Measurements from ENCODE around the gene MORF4L1. TPM values are rescaled to one million over a fixed set of nuclear protein-coding genes. Genes with fewer than 3 reads are reported as not detected.
"Not testable (repeated sequence)": the region's sequence is repeated elsewhere in the genome, so short reads cannot be mapped to it uniquely, and the experiment has no call there.

MORF4L1 gene
- polyA plus RNA-seq, 1 donor from 2014 or later, result 1,505 TPM

GRCh38 chr15:78841891-78842290, 30.8 kb upstream of the MORF4L1 start:
- no peak overlapping the region for H3K27ac ChIP-seq (ENCODE audit: low read length)
- no peak overlapping the region for H3K4me2 ChIP-seq (ENCODE audit: low read length)
- TF ChIP-seq REST (IDR thresholded peaks at IDR 0.05; ENCODE audit: borderline replicate concordance) (no peak), CTCF (IDR thresholded peaks at IDR 0.05; ENCODE audit: poor library complexity, severe bottlenecking) (no peak), TAF1 (IDR thresholded peaks at IDR 0.05; ENCODE audit: low read depth) (no peak), POLR2AphosphoS5 (IDR thresholded peaks at IDR 0.05) (no peak), EZH2 (IDR thresholded peaks at IDR 0.05; ENCODE audit: borderline replicate concordance, insufficient read depth, low read length, poor library complexity, severe bottlenecking) (no peak), MXI1 (conservative IDR thresholded peaks at IDR 0.05; ENCODE audit: poor library complexity, severe bottlenecking) (no peak), RAD21 (conservative IDR thresholded peaks at IDR 0.05) (no peak), EP300 (conservative IDR thresholded peaks at IDR 0.05; ENCODE audit: poor library complexity, severe bottlenecking) (no peak), SMC3 (conservative IDR thresholded peaks at IDR 0.05; ENCODE audit: poor library complexity) (no peak)
- H3K4me3 ChIP-seq (ENCODE audit: low read length), result no peak overlapping the region
- H3K27me3 ChIP-seq (ENCODE audit: insufficient read depth, low read depth, low read length), result no peaks in the 10 kb centered on the region
- H4K20me1 ChIP-seq (ENCODE audit: insufficient read depth), result no peaks in the 10 kb centered on the region
- H3F3A ChIP-seq (ENCODE audit: insufficient read depth, low read length, poor library complexity, severe bottlenecking), result no peaks in the 10 kb centered on the region
- no peak overlapping the region for H2AFZ ChIP-seq (ENCODE audit: low read depth, low read length)
- H3K9ac ChIP-seq (ENCODE audit: low read length), result no peak overlapping the region
- H3K79me2 ChIP-seq (replicated peaks; ENCODE audit: insufficient read depth, low read length), result no peaks in the 10 kb centered on the region
- no peaks in the 10 kb centered on the region for H3K9me2 ChIP-seq (ENCODE audit: insufficient read depth, low read length)
- H3K36me3 ChIP-seq (ENCODE audit: insufficient read depth, low read length), result no peaks in the 10 kb centered on the region
- no peaks in the 10 kb centered on the region for H3K9me3 ChIP-seq (ENCODE audit: low read length)

- Histone ChIP-seq H3K36me3 (ENCODE audit: insufficient read depth, low read length) (no peaks in the 10 kb centered on the region), H3K4me2 (ENCODE audit: low read length) (no peak overlapping the region), H3K27ac (ENCODE audit: low read length) (no peak overlapping the region), H3K79me2 (replicated peaks; ENCODE audit: insufficient read depth, low read length) (no peaks in the 10 kb centered on the region), H2AFZ (ENCODE audit: low read depth, low read length) (no peak overlapping the region), H3K9me3 (ENCODE audit: low read length) (no peaks in the 10 kb centered on the region), H3F3A (ENCODE audit: insufficient read depth, low read length, poor library complexity, severe bottlenecking) (no peaks in the 10 kb centered on the region), H4K20me1 (ENCODE audit: insufficient read depth) (no peaks in the 10 kb centered on the region), H3K9ac (ENCODE audit: low read length) (no peak overlapping the region), H3K4me3 (ENCODE audit: low read length) (no peak overlapping the region), H3K27me3 (ENCODE audit: insufficient read depth, low read depth, low read length) (no peaks in the 10 kb centered on the region), H3K9me2 (ENCODE audit: insufficient read depth, low read length) (no peaks in the 10 kb centered on the region)
- no peak for TF ChIP-seq MXI1 (conservative IDR thresholded peaks at IDR 0.05; ENCODE audit: poor library complexity, severe bottlenecking)
- no peak for TF ChIP-seq EZH2 (IDR thresholded peaks at IDR 0.05; ENCODE audit: borderline replicate concordance, insufficient read depth, low read length, poor library complexity, severe bottlenecking)
- no peak for TF ChIP-seq CTCF (IDR thresholded peaks at IDR 0.05; ENCODE audit: poor library complexity, severe bottlenecking)
- TF ChIP-seq REST (IDR thresholded peaks at IDR 0.05; ENCODE audit: borderline replicate concordance), result no peak
- no peak for TF ChIP-seq TAF1 (IDR thresholded peaks at IDR 0.05; ENCODE audit: low read depth)
- TF ChIP-seq EP300 (conservative IDR thresholded peaks at IDR 0.05; ENCODE audit: poor library complexity, severe bottlenecking), result no peak
- TF ChIP-seq SMC3 (conservative IDR thresholded peaks at IDR 0.05; ENCODE audit: poor library complexity), result no peak
These were observed 30.2 kb upstream of the MORF4L1 start for GRCh38 chr15:78842519-78842918.

- not testable (repeated sequence) for H4K20me1 ChIP-seq (ENCODE audit: insufficient read depth); H3K79me2 ChIP-seq (replicated peaks; ENCODE audit: insufficient read depth, low read length); H3K27me3 ChIP-seq (ENCODE audit: insufficient read depth, low read depth, low read length)
These were observed 25.8 kb upstream of the MORF4L1 start for GRCh38 chr15:78846906-78847305.

More at GRCh38 chr15:78846906-78847305, 25.8 kb upstream of the MORF4L1 start:
- H3K9me3 ChIP-seq (ENCODE audit: low read length); H3F3A ChIP-seq (ENCODE audit: insufficient read depth, low read length, poor library complexity, severe bottlenecking); H3K36me3 ChIP-seq (ENCODE audit: insufficient read depth, low read length); H3K9me2 ChIP-seq (ENCODE audit: insufficient read depth, low read length); H3K4me2 ChIP-seq (ENCODE audit: low read length); H3K9ac ChIP-seq (ENCODE audit: low read length); H2AFZ ChIP-seq (ENCODE audit: low read depth, low read length); H3K27ac ChIP-seq (ENCODE audit: low read length); H3K4me3 ChIP-seq (ENCODE audit: low read length): not testable (repeated sequence)
